ENCODE data around the gene S100A3.
"Not testable (repeated sequence)": the region's sequence is repeated elsewhere in the genome, so short reads cannot be mapped to it uniquely, and the experiment has no call there.

The S100A3 gene, protein sequence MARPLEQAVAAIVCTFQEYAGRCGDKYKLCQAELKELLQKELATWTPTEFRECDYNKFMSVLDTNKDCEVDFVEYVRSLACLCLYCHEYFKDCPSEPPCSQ

GRCh38 chr1:153548722-153549688 lies at the start of gene S100A3:
Gene S100A3 (minus strand): TSS chr1:153549258. CDS start chr1:153548485, 773 bp downstream.
- peak in 5 of 58 donors; percentile 8 to 56 (median 46) for DNase-seq

GRCh38 chr1:153598309-153599172 lies 49.5 kb upstream of the S100A3 start:
- DNase-seq, result peak in 4 of 58 donors; percentile 9 to 25 (median 20)

GRCh38 chr1:153597206-153597605 lies 48.1 kb upstream of the S100A3 start:
- DNase-seq, result no peak

DNA sequence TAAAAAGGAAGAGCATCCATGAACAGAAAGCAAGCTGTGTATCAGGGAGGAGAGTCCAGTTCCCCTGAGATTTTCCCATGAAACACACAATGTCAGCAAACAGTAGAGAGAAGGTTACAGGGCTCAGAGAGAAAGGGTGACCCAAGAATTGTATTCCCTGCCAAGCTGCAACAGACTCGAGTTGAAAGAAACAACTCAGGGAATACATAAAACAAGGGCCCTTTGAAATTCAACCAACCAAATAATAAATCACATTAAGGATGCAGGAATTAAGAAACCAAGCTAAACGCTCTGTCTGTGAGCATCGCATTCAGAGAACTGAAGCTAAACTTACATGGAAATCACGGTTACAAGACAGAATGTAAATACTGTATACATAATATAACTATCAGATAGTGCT lies 43.7 kb upstream of the S100A3 start:
- DNase-seq, result peak in 4 of 58 donors; percentile 18 to 66 (median 39)

DNA sequence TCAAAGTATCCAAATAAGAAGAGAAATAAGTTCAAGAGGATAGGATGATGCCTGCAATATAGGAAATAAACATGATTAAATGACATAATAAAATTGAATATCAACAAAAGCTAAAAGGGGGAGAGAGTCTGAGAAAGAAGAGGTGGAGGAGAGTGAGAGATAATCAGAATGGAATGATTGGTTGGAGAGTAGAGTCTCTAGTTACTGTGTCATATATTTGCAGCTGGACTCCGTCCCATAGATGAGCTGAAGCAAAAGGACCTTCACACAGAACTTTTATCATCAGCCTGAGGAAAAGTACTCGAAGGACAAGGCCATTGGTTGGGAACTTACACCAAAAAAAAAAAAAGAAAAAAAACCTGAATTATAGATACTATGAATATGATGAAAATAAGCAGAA lies 39.4 kb upstream of the S100A3 start:
- no peak for DNase-seq

GRCh38 chr1:153588033-153588432 lies 39.0 kb upstream of the S100A3 start:
- not testable (repeated sequence) for DNase-seq

GRCh38 chr1:153587314-153587713 lies 38.3 kb upstream of the S100A3 start:
- DNase-seq, result no peak

DNA sequence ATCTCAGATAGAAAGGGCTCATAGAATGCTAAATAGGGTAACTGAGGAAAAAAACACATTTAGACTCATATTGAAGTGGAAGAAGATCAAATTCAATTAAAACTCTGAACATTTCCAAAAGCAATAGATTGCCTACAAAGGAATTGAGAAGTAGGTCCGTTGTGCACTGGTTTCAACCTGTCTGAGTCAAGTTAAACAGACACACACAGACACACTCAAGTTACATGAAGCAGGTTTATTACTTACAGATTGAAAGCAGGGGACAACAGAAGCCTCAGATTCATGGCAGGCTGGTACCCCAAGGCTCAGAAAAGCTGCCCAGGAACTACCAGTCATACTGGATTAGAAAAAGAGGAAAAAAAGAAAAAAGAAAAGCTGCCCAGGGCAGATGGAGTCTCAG lies 37.3 kb upstream of the S100A3 start:
- DNase-seq, result no peak

- no peak for DNase-seq
Measured at GRCh38 chr1:153585006-153585405, 35.9 kb upstream of the S100A3 start.

- no peak for DNase-seq
Measured at GRCh38 chr1:153583976-153584375, 34.9 kb upstream of the S100A3 start.

DNA sequence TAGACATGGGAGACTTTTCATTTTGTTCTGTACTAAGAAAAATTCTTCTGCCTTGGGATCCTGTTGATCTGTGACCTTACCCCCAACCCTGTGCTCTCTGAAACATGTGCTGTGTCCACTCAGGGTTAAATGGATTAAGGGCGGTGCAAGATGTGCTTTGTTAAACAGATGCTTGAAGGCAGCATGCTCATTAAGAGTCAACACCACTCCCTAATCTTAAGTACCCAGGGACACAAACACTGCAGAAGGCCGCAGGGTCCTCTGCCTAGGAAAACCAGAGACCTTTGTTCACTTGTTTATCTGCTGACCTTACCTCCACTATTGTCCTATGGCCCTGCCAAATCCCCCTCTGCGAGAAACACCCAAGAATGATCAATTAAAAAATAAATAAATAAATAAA lies 34.5 kb upstream of the S100A3 start:
- not testable (repeated sequence) for DNase-seq

GRCh38 chr1:153582836-153583235 lies 33.8 kb upstream of the S100A3 start:
- not testable (repeated sequence) for DNase-seq

DNA sequence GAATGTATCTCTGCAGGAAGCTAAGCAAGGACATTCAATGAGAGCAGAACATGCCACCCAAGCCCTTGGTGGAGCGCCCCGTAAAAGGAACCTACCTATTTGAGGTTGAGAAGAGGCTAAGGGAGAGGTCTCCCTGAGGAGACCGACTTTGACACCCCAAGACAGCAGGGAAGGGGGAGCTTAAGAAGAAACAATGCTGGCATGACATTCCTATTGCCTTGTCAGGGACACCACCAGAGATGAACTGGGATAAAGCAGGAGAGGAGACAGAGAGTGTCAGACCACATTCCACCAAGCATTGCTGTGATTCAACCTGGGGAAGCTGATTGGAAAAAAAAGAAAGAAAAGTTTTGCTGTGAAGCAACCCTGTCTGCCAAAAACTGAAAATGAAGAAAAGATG lies 29.9 kb upstream of the S100A3 start:
- DNase-seq, result no peak

DNA sequence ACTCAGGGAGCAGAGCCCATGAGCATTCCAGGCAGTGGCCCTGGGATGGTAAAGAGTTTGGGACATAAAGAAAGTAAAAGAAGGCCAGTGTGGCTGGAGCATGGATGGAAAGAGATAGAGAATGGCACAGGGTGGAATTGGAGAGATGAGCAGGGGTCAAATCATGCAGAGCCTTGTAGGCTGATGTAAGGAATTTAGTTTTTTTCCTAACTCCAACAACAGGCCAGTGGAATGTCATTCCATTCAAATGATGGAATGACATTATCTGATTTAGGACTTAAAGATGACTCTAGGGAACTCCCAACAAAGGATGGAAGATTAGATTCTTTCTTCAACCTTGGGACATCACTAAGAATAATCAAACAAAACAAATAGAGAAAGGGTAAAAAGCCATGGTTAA lies 29.4 kb upstream of the S100A3 start:
- no peak for DNase-seq

DNA sequence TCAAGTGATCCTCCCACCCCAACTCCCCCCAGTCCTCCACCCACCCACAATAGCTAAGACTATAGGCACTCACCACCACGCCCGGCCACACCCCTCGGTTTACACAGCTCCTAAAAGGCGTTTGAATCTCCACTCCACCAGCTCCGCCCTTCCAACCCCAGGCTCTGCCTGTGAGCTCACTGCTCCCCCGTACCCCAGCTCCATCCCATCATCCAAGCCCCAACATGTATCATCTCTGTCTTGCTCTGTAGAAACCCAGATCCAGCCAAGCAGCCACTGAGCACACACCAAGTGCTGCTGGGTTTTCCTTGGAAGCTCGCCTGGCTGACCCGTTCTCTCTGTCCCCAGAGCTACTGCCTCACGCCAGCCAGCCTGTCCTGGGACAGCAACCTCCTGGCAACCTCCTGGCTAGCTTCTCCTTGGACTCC lies 28.6 kb upstream of the S100A3 start:
- DNase-seq, result peak in 30 of 58 donors; percentile 3 to 70 (median 28)

DNA sequence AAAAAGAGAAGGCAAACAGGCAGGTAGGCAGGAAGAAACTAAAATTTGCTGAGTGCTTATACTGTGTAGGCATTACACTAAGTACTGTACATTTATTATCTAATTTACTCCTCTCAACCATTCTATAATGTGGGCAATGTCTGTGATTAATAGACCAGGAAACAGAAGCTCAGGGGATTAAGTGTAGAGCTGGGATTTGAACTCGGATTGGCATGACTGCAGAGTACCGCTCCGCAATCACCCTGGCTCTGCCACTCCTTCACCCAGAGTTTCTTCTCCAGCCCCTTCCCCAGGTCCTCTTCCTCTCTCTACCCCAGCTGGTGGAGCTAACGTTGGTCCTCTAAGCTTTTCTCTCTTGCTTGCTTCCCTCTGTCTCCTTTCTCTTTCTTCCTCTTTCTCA lies 28.1 kb upstream of the S100A3 start:
- no peak for DNase-seq

DNA sequence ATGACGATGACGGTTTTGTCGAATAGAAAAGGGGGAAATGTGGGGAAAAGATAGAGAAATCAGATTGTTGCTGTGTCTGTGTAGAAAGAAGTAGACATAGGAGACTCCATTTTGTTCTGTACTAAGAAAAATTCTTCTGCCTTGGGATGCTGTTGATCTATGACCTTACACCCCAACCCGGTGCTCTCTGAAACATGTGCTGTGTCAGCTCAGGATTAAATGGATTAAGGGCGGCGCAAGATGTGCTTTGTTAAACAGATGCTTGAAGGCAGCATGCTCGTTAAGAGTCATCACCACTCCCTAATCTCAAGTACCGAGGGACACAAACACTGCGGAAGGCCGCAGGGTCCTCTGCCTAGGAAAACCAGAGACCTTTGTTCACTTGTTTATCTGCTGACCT lies 26.4 kb upstream of the S100A3 start:
- DNase-seq, result not testable (repeated sequence)

GRCh38 chr1:153575081-153575491 lies 26.0 kb upstream of the S100A3 start:
- not testable (repeated sequence) for DNase-seq

DNA sequence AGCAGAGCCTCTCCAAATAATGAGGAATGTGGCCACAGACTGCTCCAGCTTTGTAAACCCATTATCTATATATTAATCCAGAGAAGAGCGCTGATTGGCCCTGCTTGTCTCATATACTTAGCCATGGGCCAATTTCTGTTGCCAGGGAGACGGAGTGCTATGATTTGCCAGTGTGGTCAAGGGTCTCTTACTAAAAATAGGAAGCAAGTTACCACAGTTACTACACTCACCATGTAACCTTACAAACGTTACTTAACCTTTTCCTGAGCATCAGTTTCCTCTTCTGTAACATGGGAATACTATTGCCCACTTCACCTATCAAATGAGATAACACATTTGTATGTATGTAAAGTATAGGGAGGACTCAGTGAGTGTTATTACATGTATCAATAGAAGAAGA lies 24.3 kb upstream of the S100A3 start:
- DNase-seq, result no peak

DNA sequence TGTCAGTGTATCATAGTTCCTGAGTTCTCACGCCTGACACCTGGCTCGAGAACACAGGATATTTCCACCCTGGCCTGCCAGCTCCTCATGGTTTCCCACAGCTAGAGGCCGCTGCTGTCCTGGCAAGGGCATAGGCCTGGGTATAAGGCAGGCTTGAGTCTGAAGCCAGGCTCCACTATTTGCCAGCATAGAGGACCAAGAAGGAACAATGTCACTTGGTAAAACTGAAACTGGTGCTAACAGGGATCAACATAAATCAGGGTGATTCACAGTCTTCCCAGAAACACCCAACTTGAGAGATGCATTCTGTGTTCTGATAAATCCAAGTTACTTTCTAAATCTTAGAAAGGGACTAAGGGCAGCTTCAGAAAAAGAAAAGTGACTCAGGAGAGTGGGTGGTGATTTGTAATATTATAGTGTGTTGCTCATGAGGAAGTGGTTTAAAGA lies 23.5 kb upstream of the S100A3 start:
- DNase-seq, result peak in 56 of 58 donors; percentile 11 to 87 (median 64)

DNA sequence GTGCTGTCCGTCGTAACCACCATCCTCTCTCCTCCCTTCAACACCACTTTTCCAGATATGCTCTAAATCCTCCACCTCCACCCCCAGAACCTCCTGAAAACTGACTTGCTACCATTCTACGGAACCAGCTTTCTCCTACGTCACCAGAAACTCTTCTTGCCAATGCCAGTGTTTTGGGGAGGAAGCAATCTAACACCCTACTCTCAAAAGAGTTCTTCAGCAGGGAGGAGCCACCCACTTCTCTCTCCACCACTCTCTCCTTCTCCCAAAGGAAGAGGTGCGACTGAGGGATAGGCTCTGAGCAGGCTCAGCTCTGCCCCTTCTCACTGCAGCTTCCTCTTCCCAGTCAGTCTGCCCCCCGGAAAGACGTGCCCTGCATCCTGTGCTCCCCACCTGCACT lies 22.6 kb upstream of the S100A3 start:
- peak in 5 of 58 donors; percentile 2 to 44 (median 8) for DNase-seq
